Mammary epithelial cell (primary cell): Measurements from ENCODE around the gene GOLPH3L.

Source experiments
- EZH2 ChIP-seq: IDR thresholded peaks from 2 replicates; pipeline ENCODE4 v1.6.1; 2012; ENCODE audit warnings: low read length, inconsistent platforms, borderline replicate concordance
- TF ChIP-seq, protein P1 (sequence below), 2 donors: IDR thresholded peaks in 1 of 2; conservative IDR thresholded peaks in 1 of 2; 2 replicates each; pipeline ENCODE4 v1.5.1; 2011 to 2012; ENCODE audit warnings: inconsistent platforms in 2 of 2, low read length in 2 of 2, mild to moderate bottlenecking in 2 of 2, control low read depth in 1 of 2, low read depth in 1 of 2; ENCODE audit not compliant: insufficient read depth in 1 of 2; ENCODE audit errors: extremely low read depth in 1 of 2

DNA sequence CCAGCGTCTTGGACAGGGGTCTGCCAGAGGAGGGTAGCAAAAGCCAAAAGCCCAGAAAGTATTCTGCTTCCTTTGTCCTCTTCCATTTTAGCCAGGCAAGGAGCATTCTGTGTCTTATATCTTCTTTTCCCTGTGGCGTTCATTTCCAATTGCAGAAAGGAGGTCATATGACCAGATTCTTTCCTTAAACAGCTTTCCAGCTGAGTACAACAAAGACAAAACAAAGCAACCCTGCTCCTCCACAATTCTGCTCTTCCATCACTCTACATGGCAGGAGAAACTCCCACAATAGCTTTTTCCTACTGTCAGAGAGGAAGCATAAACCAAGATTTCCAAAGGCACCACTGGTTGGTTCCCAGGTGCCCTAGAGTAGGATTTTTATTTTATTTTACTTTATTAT, 87.2 kb downstream of the GOLPH3L start:
- TF ChIP-seq, protein P1, sequence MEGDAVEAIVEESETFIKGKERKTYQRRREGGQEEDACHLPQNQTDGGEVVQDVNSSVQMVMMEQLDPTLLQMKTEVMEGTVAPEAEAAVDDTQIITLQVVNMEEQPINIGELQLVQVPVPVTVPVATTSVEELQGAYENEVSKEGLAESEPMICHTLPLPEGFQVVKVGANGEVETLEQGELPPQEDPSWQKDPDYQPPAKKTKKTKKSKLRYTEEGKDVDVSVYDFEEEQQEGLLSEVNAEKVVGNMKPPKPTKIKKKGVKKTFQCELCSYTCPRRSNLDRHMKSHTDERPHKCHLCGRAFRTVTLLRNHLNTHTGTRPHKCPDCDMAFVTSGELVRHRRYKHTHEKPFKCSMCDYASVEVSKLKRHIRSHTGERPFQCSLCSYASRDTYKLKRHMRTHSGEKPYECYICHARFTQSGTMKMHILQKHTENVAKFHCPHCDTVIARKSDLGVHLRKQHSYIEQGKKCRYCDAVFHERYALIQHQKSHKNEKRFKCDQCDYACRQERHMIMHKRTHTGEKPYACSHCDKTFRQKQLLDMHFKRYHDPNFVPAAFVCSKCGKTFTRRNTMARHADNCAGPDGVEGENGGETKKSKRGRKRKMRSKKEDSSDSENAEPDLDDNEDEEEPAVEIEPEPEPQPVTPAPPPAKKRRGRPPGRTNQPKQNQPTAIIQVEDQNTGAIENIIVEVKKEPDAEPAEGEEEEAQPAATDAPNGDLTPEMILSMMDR (conservative IDR thresholded peaks at IDR 0.05 in 1 of 2, IDR thresholded peaks at IDR 0.05 in 1 of 2; ENCODE audit: extremely low read depth in 1 of 2, insufficient read depth in 1 of 2, low read depth in 1 of 2, low read length in 2 of 2): no peak
- TF ChIP-seq EZH2: no peak
